Measurements from ENCODE around the gene KLHDC7B.

DNA sequence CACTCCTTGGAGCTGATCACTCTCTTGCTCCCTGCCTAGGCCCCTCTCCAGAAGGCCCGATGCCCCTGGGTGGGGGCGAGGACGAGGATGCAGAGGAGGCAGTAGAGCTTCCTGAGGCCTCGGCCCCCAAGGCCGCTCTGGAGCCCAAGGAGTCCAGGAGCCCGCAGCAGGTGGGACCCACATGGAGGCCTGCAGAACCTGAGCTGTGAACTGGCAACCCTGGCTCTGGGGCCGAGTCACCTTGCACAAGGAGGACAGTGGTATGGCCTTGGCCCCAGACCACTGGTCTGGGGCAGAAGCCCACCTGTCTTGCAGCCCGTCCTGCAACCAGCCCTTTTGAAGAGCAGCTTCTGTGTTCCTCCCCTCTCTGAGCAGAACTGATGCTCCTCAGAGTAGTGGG is 26.5 kb upstream of the KLHDC7B start:
- TF ChIP-seq, protein P1, sequence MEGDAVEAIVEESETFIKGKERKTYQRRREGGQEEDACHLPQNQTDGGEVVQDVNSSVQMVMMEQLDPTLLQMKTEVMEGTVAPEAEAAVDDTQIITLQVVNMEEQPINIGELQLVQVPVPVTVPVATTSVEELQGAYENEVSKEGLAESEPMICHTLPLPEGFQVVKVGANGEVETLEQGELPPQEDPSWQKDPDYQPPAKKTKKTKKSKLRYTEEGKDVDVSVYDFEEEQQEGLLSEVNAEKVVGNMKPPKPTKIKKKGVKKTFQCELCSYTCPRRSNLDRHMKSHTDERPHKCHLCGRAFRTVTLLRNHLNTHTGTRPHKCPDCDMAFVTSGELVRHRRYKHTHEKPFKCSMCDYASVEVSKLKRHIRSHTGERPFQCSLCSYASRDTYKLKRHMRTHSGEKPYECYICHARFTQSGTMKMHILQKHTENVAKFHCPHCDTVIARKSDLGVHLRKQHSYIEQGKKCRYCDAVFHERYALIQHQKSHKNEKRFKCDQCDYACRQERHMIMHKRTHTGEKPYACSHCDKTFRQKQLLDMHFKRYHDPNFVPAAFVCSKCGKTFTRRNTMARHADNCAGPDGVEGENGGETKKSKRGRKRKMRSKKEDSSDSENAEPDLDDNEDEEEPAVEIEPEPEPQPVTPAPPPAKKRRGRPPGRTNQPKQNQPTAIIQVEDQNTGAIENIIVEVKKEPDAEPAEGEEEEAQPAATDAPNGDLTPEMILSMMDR (IDR thresholded peaks at IDR 0.05; ENCODE audit: low read depth, low read length): no peak
- TF ChIP-seq EZH2phosphoT487 (IDR thresholded peaks at IDR 0.05; ENCODE audit: low read depth): no peak

Data from OCI-LY3 (cell line).